H1 (cell line): ENCODE measurements around the gene BZW2. TPM values are rescaled to one million over a fixed set of nuclear protein-coding genes. Genes with fewer than 3 reads are reported as not detected.

Source experiments
- CBX8 ChIP-seq: fragments of 300-800, 300-1000 bp; sonication (generic); IDR thresholded peaks from 2 replicates; pipeline ENCODE4 v1.7.1; 2016; ENCODE audit warnings: low read depth, low read length, borderline replicate concordance
- CREB1 ChIP-seq: IDR thresholded peaks from 2 replicates; pipeline ENCODE4 v1.6.1; 2012; ENCODE audit warnings: inconsistent platforms
- EGR1 ChIP-seq: IDR thresholded peaks from 2 replicates; pipeline ENCODE4 v1.6.1; 2011; ENCODE audit warnings: low read depth, low read length, borderline replicate concordance
- SIX5 ChIP-seq: IDR thresholded peaks from 2 replicates; pipeline ENCODE4 v1.6.1; 2011; ENCODE audit warnings: mild to moderate bottlenecking, low read depth, low read length
- polyA plus RNA-seq, 7 experiments: library from polyadenylated mRNA; depleted of rRNA in 3 of 7; stranded (reverse) in 5 of 7; unstranded in 2 of 7; fragments of >200 nt in 5 of 7; fragments of 200-250 nt in 2 of 7; gene quantifications; 1 replicate in 5 of 7; 2 replicates in 1 of 7; 4 replicates in 1 of 7; pipeline versions ENCODE4 v1.2.1 to v1.2.3, GENCODE V29; 2011 to 2013; ENCODE audit warnings: missing spikeins in 2 of 7, mixed read lengths in 2 of 7
- total RNA-seq: library from RNA; stranded (reverse); fragmentation: NEBNext Ultra II Directional; extraction: Animal tissue kit (Norgen Biotek cat#: 25700); gene quantifications from 2 replicates; pipeline ENCODE4 v1.2.1, GENCODE V29; 2021

Gene BZW2
- total and polyA plus RNA-seq, 2 of the 8 experiments (the other 6 are each of a cell fraction or from before 2014, with no cell fraction given): 32.3 to 103 TPM

GRCh38 chr7:16671811-16672210, 25.8 kb downstream of the BZW2 start (continued):
- TF ChIP-seq EGR1 (no peak), CBX8 (no peak), SIX5 (no peak), CREB1 (no peak)
